Eye (tissue), 1 donor: Measurements from ENCODE around the gene C1S.
"Not testable (repeated sequence)": the region's sequence is repeated elsewhere in the genome, so short reads cannot be mapped to it uniquely, and the experiment has no call there.

Source experiments
- DNase-seq: peaks from one replicate; pipeline ENCODE4 v3.0.0-alpha.2; 2015

The C1S gene

GRCh38 chr12:7047306-7047705, 13.2 kb upstream of the C1S start:
- no peak for DNase-seq

DNA sequence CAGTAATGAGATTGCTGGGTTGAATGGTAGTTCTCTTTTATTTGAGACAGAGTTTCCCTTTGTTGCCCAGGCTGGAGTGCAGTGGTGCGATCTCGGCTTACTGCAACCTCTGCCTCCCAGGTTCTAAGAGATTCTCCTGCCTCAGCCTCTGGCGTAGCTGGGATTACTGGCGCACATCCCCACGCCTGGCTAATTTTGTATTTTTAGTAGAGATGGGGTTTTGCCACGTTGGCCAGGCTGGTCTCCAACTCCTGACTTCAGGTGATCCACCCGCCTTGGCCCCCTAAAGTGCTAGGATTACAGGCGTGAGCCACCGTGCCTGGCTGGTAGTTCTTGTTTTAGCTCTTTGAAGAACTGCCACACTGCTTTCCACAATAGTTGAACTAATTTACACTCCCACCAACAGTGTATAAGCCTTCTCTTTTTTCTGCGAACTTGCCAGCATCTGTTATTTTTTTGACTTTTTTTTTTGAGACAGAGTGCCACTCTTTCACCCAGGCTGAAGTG, 11.0 kb upstream of the C1S start:
- DNase-seq: not testable (repeated sequence)

- not testable (repeated sequence) for DNase-seq
Measured at GRCh38 chr12:7049973-7050372, 10.5 kb upstream of the C1S start.

GRCh38 chr12:7054925-7055324, 5.6 kb upstream of the C1S start:
- DNase-seq: no peak

GRCh38 chr12:7055736-7056135, 4.8 kb upstream of the C1S start:
- not testable (repeated sequence) for DNase-seq

- no peak for DNase-seq
Measured at GRCh38 chr12:7058163-7058845, 2.2 kb upstream of the C1S start.

DNA sequence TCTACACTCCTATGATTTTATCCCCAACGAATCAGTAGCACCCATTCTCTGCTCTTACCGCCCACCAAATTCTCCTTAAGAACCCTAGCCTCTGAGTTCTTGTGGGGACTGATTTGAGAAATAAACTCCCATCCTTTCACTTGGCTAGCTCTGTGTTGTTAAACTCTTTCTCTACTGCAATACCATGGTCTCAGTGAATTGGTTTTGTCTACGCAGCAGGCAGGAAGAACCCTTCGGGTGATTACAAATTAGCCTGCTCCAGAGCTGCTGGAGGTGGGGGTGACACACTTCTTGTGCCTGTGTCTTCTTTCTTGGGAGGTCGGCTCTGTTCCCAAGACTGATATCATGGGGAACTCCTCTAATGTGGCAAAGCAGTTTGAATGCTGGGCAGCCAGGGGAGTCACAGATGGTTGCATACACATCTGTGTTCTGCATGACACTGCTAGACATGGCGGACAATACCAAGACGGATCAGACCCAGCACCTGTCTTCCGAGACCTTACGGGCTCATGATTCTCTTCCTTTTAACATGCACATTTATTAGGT, 1.6 kb upstream of the C1S start:
- no peak for DNase-seq

DNA sequence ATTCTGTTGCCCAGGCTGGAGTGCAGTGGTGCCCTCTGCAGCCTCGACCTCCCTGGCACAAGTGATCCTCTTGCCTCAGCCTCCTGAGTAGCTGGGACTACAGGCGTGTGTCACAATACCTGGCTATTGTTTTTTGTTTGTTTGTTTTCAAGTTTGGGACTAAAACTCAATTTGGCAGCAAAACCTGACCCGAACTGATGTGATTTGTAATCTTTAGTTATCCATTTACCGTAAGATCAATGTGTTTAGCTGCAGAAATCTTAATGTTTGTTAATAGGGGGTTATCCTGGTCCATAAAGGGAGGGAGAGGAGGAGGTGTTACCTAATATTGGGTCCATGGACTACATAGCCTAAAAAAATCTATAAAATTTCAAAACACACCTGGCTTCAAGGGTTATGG, 738 bp upstream of the C1S start:
- DNase-seq: no peak

DNA sequence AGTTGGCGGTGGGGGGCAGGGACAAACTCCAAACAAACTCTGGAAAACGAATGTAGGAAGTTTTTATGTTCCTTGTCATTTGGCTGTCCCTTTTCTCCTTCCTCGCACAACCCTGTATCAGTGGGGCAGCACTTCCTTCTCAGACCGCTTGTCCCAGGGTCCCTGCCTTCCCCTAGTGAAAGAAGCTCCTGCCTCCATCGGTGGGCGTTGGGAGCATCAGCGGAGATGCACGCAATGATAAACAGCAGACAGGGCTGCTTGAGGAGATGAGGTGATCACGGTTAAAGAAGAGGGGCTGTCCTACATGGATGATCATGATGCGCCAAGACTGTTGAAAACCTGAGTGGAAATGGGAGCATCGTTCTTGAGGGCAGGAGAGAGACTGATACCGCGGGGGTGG, 620 bp downstream of the C1S start:
- DNase-seq: no peak

DNA sequence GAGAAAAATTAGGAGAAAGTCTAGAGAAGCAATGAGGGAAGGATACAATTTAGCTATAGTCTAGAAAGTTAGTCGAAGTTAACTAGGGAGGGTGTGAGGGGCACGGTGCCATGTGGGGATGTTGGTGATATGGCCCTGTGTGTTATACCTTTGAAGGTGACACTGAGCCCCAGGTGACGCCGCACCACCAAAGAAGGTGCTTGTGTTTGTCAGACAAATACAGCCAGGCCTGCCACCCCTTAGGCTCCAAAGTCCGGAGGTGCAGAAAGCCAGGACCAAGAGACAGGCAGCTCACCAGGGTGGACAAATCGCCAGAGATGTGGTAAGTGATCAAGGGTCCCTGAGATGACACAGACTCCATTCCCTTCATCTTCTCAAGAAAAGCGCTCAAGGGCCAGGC, 1.1 kb downstream of the C1S start:
- DNase-seq: no peak

GRCh38 chr12:7064516-7064915, 4.0 kb downstream of the C1S start:
- DNase-seq: no peak

DNA sequence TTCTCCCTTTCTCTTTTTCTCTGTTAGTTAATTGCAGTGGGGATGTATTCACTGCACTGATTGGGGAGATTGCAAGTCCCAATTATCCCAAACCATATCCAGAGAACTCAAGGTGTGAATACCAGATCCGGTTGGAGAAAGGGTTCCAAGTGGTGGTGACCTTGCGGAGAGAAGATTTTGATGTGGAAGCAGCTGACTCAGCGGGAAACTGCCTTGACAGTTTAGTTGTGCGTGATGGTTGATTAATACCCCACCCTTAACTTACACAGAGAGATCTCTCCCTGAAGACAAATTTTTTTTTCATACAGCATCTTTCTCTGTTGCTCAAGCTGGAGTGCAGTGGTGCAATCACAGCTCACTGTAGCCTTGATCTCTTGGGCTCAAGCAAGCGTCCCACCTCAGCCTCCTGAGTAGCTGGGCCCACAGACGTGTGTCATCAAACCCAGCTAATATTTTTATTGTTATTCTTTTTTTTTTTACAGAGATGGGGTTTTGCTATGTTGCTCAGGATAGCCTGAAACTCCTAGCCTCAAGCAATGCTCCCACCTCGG, 4.6 kb downstream of the C1S start:
- DNase-seq: no peak

DNA sequence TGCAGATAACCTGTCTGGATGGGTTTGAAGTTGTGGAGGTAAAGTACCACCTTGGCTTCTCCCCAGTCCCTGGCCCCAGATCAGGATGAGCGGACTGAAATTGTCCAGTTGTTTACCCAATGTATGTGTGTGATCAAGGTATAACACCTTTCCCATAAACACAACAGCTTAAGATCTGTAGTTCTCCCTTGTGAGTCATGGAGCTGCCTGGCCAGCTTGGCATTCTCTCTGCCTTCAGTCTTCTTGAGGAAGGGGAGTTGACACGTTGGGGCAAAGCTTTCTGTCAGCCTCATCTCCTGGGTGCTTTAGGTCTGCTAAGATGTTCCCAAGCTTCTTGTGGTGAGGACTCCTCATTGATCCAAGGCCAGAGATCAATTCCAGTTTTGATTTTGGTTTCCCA, 6.1 kb downstream of the C1S start:
- DNase-seq: no peak

- DNase-seq: no peak
Measured at GRCh38 chr12:7067096-7067495, 6.6 kb downstream of the C1S start.

DNA sequence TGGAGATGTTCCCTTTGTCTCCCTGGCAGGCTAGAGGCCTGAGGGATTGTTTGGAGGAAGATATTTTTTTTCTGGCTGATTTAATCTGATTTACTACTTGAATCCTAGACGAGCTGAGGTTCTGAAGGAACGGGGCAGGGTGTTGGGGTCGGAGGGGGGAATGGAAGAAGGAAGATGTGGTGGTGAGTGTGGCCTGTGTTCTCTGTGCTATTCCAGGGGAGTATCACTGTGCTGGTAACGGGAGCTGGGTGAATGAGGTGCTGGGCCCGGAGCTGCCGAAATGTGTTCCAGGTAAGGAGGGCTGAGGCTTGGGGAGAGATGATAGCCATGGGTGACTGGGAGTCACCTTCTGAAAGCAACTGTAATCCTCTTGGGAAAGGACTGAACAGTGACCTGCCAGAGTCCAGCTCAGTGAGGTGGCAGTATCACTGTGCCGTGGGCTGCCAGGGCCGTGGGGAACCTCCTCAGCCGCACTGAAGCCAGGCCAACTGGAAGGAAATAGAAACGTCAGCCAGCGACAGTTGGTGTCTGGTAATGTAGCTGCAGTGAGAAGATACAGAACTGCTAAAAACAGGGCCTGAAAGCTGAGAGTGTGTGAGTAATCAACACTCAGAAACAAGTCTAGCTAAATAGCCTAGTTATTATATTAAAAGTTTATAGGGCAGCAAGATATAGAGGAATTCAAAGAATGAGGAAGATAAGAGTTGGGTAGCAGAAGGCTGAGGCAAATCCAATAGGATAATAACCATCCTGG, 7.9 kb downstream of the C1S start:
- DNase-seq: peak; percentile 34

- no peak for DNase-seq
Measured at GRCh38 chr12:7068994-7069346, 8.5 kb downstream of the C1S start.

DNA sequence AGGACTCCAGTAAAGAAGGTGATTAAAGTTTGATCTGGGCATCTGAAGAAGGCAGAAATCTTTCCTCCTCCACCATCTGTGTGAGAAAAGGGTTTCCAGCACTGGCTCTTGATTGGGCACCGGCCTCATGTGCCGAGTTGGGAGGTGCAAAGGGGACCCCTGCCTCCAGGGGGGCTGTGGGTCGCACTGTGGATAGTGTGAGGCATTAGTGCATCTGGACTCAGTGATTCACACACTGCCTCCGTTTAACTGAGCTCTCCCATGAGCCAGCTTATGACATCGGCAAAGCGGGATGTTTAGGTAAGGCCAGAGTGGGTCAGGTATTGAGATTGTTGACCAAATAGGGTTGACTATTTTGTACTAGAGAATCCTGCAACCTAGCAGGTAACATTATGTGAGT, 8.9 kb downstream of the C1S start:
- DNase-seq: no peak

GRCh38 chr12:7072035-7072434, 11.5 kb downstream of the C1S start:
- DNase-seq: no peak

DNA sequence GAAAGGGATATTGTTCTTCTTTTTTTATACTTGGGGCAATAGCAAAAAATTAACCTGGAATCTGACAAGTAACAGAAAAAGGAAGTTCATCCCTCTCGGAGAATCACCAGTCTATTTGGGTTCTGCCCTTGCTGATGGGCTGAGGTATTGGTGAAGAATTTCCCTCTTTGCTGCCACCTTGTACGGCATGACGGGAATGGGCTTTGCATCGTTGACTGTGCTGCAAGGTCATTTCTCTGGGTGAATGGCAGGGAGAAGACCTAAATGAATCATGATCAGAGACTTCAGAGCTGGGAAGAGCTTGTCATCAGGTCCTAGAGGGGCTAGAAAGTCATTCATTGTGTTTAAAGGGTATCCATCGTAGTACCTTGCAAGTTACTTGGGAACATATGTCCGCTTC, 12.0 kb downstream of the C1S start:
- no peak for DNase-seq

- DNase-seq: no peak
Measured at GRCh38 chr12:7073946-7074345, 13.4 kb downstream of the C1S start.

- DNase-seq: no peak
Measured at GRCh38 chr12:7075518-7075917, 15.0 kb downstream of the C1S start.

GRCh38 chr12:7075939-7076338, 15.4 kb downstream of the C1S start:
- DNase-seq: no peak

GRCh38 chr12:7076493-7076892, 16.0 kb downstream of the C1S start:
- no peak for DNase-seq

- DNase-seq: no peak
Measured at GRCh38 chr12:7078163-7078562, 17.6 kb downstream of the C1S start.
